ENCODE data around the gene MRPL42.

- no peak for TF ChIP-seq CTCF (IDR thresholded peaks at IDR 0.05)
- no peak for TF ChIP-seq EZH2 (IDR thresholded peaks at IDR 0.05; ENCODE audit: borderline replicate concordance, insufficient read depth, low read depth, low read length, poor library complexity, severe bottlenecking)
Measured at GRCh38 chr12:93497456-93497855, 30.1 kb downstream of the MRPL42 start.
